Measurements from ENCODE around the gene DUT.

The DUT gene

DNA sequence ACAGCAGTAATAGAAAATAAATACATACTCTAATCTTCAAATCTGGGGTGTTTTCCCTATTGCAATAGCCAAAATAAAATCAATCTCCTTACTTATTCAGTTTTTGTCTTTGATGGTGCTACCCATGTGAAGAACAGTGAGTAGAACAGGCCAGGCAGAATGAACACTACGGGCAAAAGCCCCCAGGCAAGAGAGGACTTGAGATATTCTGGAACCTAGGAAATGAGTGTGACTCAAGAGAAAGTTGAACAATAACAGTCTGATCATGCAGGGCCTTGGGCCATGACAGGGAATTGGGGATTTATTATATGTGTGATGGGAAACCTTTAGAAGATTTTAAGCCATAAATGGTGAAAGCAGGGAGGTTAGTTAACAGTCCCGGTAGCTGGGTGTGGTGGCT lies 14.0 kb upstream of the DUT start:
- WGBS, result 90% methylated on average over 2 of the region's 2 CpGs
- Histone ChIP-seq H3K4me1 (ENCODE audit: control insufficient read depth, insufficient read depth, low read depth, low read length) (no peaks in the 10 kb centered on the region), H3K9me3 (ENCODE audit: control insufficient read depth, low read length) (no peaks in the 10 kb centered on the region), H2BK12ac (ENCODE audit: low read length in 2 of 2) (no peak overlapping the region), H3K14ac (ENCODE audit: low read length in 2 of 2) (no peak overlapping the region), H3K27me3 (ENCODE audit: control insufficient read depth in 1 of 2, insufficient read depth in 1 of 2, low read length in 2 of 2) (no peaks in the 10 kb centered on the region), H3K36me3 (ENCODE audit: control insufficient read depth in 1 of 2, insufficient read depth in 2 of 2, low read depth in 1 of 2, low read length in 2 of 2) (no peaks in the 10 kb centered on the region), H3K79me1 (replicated peaks; ENCODE audit: low read length, poor library complexity, severe bottlenecking) (no peaks in the 10 kb centered on the region), H3K4me3 (ENCODE audit: insufficient read depth in 1 of 2, low read depth in 1 of 2, low read length in 2 of 2) (no peak overlapping the region), H3K27ac (ENCODE audit: low read length, poor library complexity, severe bottlenecking) (no peak overlapping the region), H2AFZ (ENCODE audit: low read depth, low read length) (no peak overlapping the region), H2BK120ac (ENCODE audit: low read depth, low read length) (no peak overlapping the region), H2AK5ac (ENCODE audit: low read length, severe bottlenecking) (no peak overlapping the region), H3K4ac (ENCODE audit: low read depth in 1 of 2, low read length in 2 of 2) (no peak overlapping the region), H3K18ac (ENCODE audit: low read depth in 1 of 2, low read length in 2 of 2) (no peak overlapping the region), H3K9ac (ENCODE audit: low read length) (no peak overlapping the region), H4K8ac (ENCODE audit: low read length) (no peak overlapping the region), H4K91ac (ENCODE audit: low read length) (no peak overlapping the region), H2BK5ac (ENCODE audit: low read depth, low read length, poor library complexity, severe bottlenecking) (no peak overlapping the region), H2BK15ac (ENCODE audit: low read depth, poor library complexity, severe bottlenecking) (no peak overlapping the region), H3K4me2 (ENCODE audit: low read length, poor library complexity, severe bottlenecking) (no peak overlapping the region), H3K23ac (ENCODE audit: low read length in 2 of 2) (no peak overlapping the region)
- no peak for DNase-seq

DNA sequence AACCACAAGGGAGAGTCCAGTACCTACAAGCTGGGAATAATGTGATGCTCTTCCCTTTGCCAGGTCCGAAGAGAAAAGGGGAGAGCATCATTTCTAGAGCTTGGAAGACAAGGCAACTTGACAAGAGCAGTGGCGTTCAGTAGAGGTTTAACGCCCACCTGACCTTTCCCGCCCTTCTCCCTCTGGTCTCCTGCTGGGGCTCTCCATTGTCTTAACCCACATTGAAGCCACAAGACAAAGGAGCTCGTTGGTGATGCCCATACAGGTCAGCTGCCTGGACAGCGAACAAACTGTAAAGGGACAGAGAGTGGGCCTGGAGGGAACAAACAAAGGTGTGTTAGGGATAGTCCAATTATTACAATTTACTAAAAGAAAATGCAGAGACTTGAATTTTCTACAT lies 13.1 kb upstream of the DUT start:
- H3K4ac ChIP-seq (ENCODE audit: low read depth in 1 of 2, low read length in 2 of 2), result no peak overlapping the region
- no peak overlapping the region for H2AFZ ChIP-seq (ENCODE audit: low read depth, low read length)
- H3K27ac ChIP-seq (ENCODE audit: low read length, poor library complexity, severe bottlenecking), result no peak overlapping the region
- H3K4me1 ChIP-seq (ENCODE audit: control insufficient read depth, insufficient read depth, low read depth, low read length), result no peaks in the 10 kb centered on the region
- WGBS, result 68% methylated on average over 4 of the region's 6 CpGs
- no peak overlapping the region for H3K9ac ChIP-seq (ENCODE audit: low read length)
- H2BK120ac ChIP-seq (ENCODE audit: low read depth, low read length), result no peak overlapping the region
- H4K91ac ChIP-seq (ENCODE audit: low read length), result no peak overlapping the region
- H3K14ac ChIP-seq (ENCODE audit: low read length in 2 of 2), result no peak overlapping the region
- no peak overlapping the region for H3K18ac ChIP-seq (ENCODE audit: low read depth in 1 of 2, low read length in 2 of 2)
- no peak overlapping the region for H3K23ac ChIP-seq (ENCODE audit: low read length in 2 of 2)
- H2AK5ac ChIP-seq (ENCODE audit: low read length, severe bottlenecking), result no peak overlapping the region
- DNase-seq, result no peak
- no peaks in the 10 kb centered on the region for H3K79me1 ChIP-seq (replicated peaks; ENCODE audit: low read length, poor library complexity, severe bottlenecking)
- no peaks in the 10 kb centered on the region for H3K9me3 ChIP-seq (ENCODE audit: control insufficient read depth, low read length)
- no peaks in the 10 kb centered on the region for H3K27me3 ChIP-seq (ENCODE audit: control insufficient read depth in 1 of 2, insufficient read depth in 1 of 2, low read length in 2 of 2)
- no peak overlapping the region for H2BK15ac ChIP-seq (ENCODE audit: low read depth, poor library complexity, severe bottlenecking)
- H4K8ac ChIP-seq (ENCODE audit: low read length), result no peak overlapping the region
- no peaks in the 10 kb centered on the region for H3K36me3 ChIP-seq (ENCODE audit: control insufficient read depth in 1 of 2, insufficient read depth in 2 of 2, low read depth in 1 of 2, low read length in 2 of 2)
- H2BK5ac ChIP-seq (ENCODE audit: low read depth, low read length, poor library complexity, severe bottlenecking), result no peak overlapping the region
- no peak overlapping the region for H3K4me2 ChIP-seq (ENCODE audit: low read length, poor library complexity, severe bottlenecking)
- H3K4me3 ChIP-seq (ENCODE audit: insufficient read depth in 1 of 2, low read depth in 1 of 2, low read length in 2 of 2), result no peak overlapping the region
- H2BK12ac ChIP-seq (ENCODE audit: low read length in 2 of 2), result no peak overlapping the region

DNA sequence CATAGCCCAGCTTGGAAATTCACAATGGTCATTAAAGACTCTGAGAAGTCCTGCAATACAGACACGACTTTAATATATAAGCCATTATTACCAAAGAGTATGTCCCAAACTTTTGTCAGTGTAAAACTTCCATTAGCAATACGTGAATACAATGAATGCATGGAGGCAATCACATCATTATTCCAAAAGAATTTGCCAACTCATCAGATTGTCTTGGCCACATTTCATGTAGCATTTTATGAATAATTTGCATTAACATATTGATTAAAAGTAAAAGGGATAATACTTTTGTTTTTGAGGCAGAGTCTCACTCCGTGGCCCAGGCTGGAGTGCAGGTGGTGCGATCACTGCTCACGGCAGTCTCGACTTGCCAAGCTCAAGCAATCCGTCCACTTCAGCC lies 7.9 kb upstream of the DUT start:
- no peak for DNase-seq
- H2BK120ac ChIP-seq (ENCODE audit: low read depth, low read length), result no peak overlapping the region
- H3K27ac ChIP-seq (ENCODE audit: low read length, poor library complexity, severe bottlenecking), result no peak overlapping the region
- no peak overlapping the region for H3K4me2 ChIP-seq (ENCODE audit: low read length, poor library complexity, severe bottlenecking)
- no peak overlapping the region for H3K23ac ChIP-seq (ENCODE audit: low read length in 2 of 2)
- no peak overlapping the region for H3K4me3 ChIP-seq (ENCODE audit: insufficient read depth in 1 of 2, low read depth in 1 of 2, low read length in 2 of 2)
- H2BK15ac ChIP-seq (ENCODE audit: low read depth, poor library complexity, severe bottlenecking), result no peak overlapping the region
- no peak overlapping the region for H3K18ac ChIP-seq (ENCODE audit: low read depth in 1 of 2, low read length in 2 of 2)
- no peak overlapping the region for H2BK5ac ChIP-seq (ENCODE audit: low read depth, low read length, poor library complexity, severe bottlenecking)
- H2AK5ac ChIP-seq (ENCODE audit: low read length, severe bottlenecking), result no peak overlapping the region
- no peak overlapping the region for H3K9ac ChIP-seq (ENCODE audit: low read length)
- H3K27me3 ChIP-seq (ENCODE audit: control insufficient read depth in 1 of 2, insufficient read depth in 1 of 2, low read length in 2 of 2), result no peaks in the 10 kb centered on the region
- H2BK12ac ChIP-seq (ENCODE audit: low read length in 2 of 2), result no peak overlapping the region
- H4K91ac ChIP-seq (ENCODE audit: low read length), result no peak overlapping the region
- H3K4ac ChIP-seq (ENCODE audit: low read depth in 1 of 2, low read length in 2 of 2), result no peak overlapping the region
- no peak overlapping the region for H2AFZ ChIP-seq (ENCODE audit: low read depth, low read length)
- no peaks in the 10 kb centered on the region for H3K9me3 ChIP-seq (ENCODE audit: control insufficient read depth, low read length)
- H3K4me1 ChIP-seq (ENCODE audit: control insufficient read depth, insufficient read depth, low read depth, low read length), result no peaks in the 10 kb centered on the region
- H4K8ac ChIP-seq (ENCODE audit: low read length), result no peak overlapping the region
- no peak overlapping the region for H3K14ac ChIP-seq (ENCODE audit: low read length in 2 of 2)
- H3K36me3 ChIP-seq (ENCODE audit: control insufficient read depth in 1 of 2, insufficient read depth in 2 of 2, low read depth in 1 of 2, low read length in 2 of 2), result no peaks in the 10 kb centered on the region
- WGBS, result 97% methylated on average over 7 of the region's 7 CpGs
- H3K79me1 ChIP-seq (replicated peaks; ENCODE audit: low read length, poor library complexity, severe bottlenecking), result no peaks in the 10 kb centered on the region

DNA sequence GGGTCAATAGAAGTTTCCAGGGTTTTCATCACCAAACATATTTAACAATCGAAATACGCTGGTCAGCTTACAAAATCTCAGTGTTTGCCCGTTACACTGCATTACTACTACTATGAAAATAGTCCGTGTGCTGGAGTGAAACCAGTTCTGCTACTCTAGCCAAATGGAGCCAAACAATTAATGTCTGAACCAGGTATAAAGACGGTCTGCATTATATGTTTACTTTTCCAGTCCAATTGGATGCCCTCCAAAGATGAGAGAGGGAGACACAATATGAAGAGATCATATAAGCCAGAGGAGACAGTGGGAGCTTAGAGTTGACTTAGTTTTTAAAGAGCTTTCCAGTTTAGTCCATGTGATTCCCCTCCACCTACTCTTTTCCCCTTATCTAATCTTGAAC lies 6.3 kb upstream of the DUT start:
- peaks cover 2% of the 10 kb centered on the region for H3K79me1 ChIP-seq (replicated peaks; ENCODE audit: low read length, poor library complexity, severe bottlenecking)
- H3K9me3 ChIP-seq (ENCODE audit: control insufficient read depth, low read length), result no peaks in the 10 kb centered on the region
- no peak overlapping the region for H2AK5ac ChIP-seq (ENCODE audit: low read length, severe bottlenecking)
- H3K4me1 ChIP-seq (ENCODE audit: control insufficient read depth, insufficient read depth, low read depth, low read length), result no peaks in the 10 kb centered on the region
- H3K23ac ChIP-seq (ENCODE audit: low read length in 2 of 2), result no peak overlapping the region
- no peak overlapping the region for H2BK5ac ChIP-seq (ENCODE audit: low read depth, low read length, poor library complexity, severe bottlenecking)
- H4K8ac ChIP-seq (ENCODE audit: low read length), result no peak overlapping the region
- H2BK120ac ChIP-seq (ENCODE audit: low read depth, low read length), result no peak overlapping the region
- H2BK12ac ChIP-seq (ENCODE audit: low read length in 2 of 2), result no peak overlapping the region
- H3K14ac ChIP-seq (ENCODE audit: low read length in 2 of 2), result no peak overlapping the region
- H3K4ac ChIP-seq (ENCODE audit: low read depth in 1 of 2, low read length in 2 of 2), result no peak overlapping the region
- no peak overlapping the region for H3K4me2 ChIP-seq (ENCODE audit: low read length, poor library complexity, severe bottlenecking)
- DNase-seq, result no peak
- H3K9ac ChIP-seq (ENCODE audit: low read length), result no peak overlapping the region
- H3K27me3 ChIP-seq (ENCODE audit: control insufficient read depth in 1 of 2, insufficient read depth in 1 of 2, low read length in 2 of 2), result no peaks in the 10 kb centered on the region
- H3K27ac ChIP-seq (ENCODE audit: low read length, poor library complexity, severe bottlenecking), result no peak overlapping the region
- WGBS, result 80% methylated on average over 5 of the region's 5 CpGs
- no peak overlapping the region for H2AFZ ChIP-seq (ENCODE audit: low read depth, low read length)
- H2BK15ac ChIP-seq (ENCODE audit: low read depth, poor library complexity, severe bottlenecking), result no peak overlapping the region
- H3K4me3 ChIP-seq (ENCODE audit: insufficient read depth in 1 of 2, low read depth in 1 of 2, low read length in 2 of 2), result no peak overlapping the region
- H3K18ac ChIP-seq (ENCODE audit: low read depth in 1 of 2, low read length in 2 of 2), result no peak overlapping the region
- H3K36me3 ChIP-seq (ENCODE audit: control insufficient read depth in 1 of 2, insufficient read depth in 2 of 2, low read depth in 1 of 2, low read length in 2 of 2), result no peaks in the 10 kb centered on the region
- no peak overlapping the region for H4K91ac ChIP-seq (ENCODE audit: low read length)

Measured in mesenchymal stem cell (in vitro differentiated cells and primary cell).